GM21723 (cell line): Measurements from ENCODE around the gene UBE2Q2.
"Not testable (repeated sequence)": the region's sequence is repeated elsewhere in the genome, so short reads cannot be mapped to it uniquely, and the experiment has no call there.

ENCODE experiments used
- ATAC-seq: cut with Tn5 transposase; IDR thresholded peaks from one replicate; pipeline ENCODE4 v1.9.1; 2021; ENCODE audit warnings: mild to moderate bottlenecking, moderate library complexity; ENCODE audit not compliant: unreplicated experiment

The UBE2Q2 gene

GRCh38 chr15:75823860-75824613 is 19.2 kb upstream of the UBE2Q2 start:
- no peak for ATAC-seq

GRCh38 chr15:75827691-75828090 is 15.6 kb upstream of the UBE2Q2 start:
- ATAC-seq = no peak

- ATAC-seq = no peak
Observed at GRCh38 chr15:75828429-75828828, 14.8 kb upstream of the UBE2Q2 start.

- ATAC-seq = no peak
Observed at GRCh38 chr15:75830910-75831805, 12.1 kb upstream of the UBE2Q2 start.

- no peak for ATAC-seq
Observed at GRCh38 chr15:75831806-75832102, 11.5 kb upstream of the UBE2Q2 start.

- ATAC-seq = no peak
Observed at GRCh38 chr15:75832114-75832513, 11.1 kb upstream of the UBE2Q2 start.

- no peak for ATAC-seq
Observed at GRCh38 chr15:75834021-75834420, 9.2 kb upstream of the UBE2Q2 start.

- no peak for ATAC-seq
Observed at GRCh38 chr15:75835990-75836958, 7.0 kb upstream of the UBE2Q2 start.

- ATAC-seq = peak; percentile 89
Observed at GRCh38 chr15:75836959-75837334, 6.3 kb upstream of the UBE2Q2 start.

GRCh38 chr15:75840659-75841058 is 2.6 kb upstream of the UBE2Q2 start:
- no peak for ATAC-seq

- ATAC-seq = no peak
Observed at GRCh38 chr15:75841626-75842025, 1.6 kb upstream of the UBE2Q2 start.

- peak; percentile 53 for ATAC-seq
Observed at GRCh38 chr15:75843678-75844581, 683 bp downstream of the UBE2Q2 start.

GRCh38 chr15:75844629-75845335 is 1.5 kb downstream of the UBE2Q2 start:
- ATAC-seq = no peak

- ATAC-seq = no peak
Observed at GRCh38 chr15:75849167-75849566, 5.9 kb downstream of the UBE2Q2 start.

GRCh38 chr15:75850708-75851107 is 7.5 kb downstream of the UBE2Q2 start:
- no peak for ATAC-seq

- ATAC-seq = not testable (repeated sequence)
Observed at GRCh38 chr15:75851566-75851965, 8.3 kb downstream of the UBE2Q2 start.

- ATAC-seq = no peak
Observed at GRCh38 chr15:75857886-75858285, 14.6 kb downstream of the UBE2Q2 start.

- ATAC-seq = no peak
Observed at GRCh38 chr15:75861750-75862402, 18.6 kb downstream of the UBE2Q2 start.

- ATAC-seq = no peak
Observed at GRCh38 chr15:75862796-75863195, 19.5 kb downstream of the UBE2Q2 start.
